ENCODE measurements around the gene ZNF584.
"Not testable (repeated sequence)": the region's sequence is repeated elsewhere in the genome, so short reads cannot be mapped to it uniquely, and the experiment has no call there.

ZNF584 gene

GRCh38 chr19:58403920-58404478, 4.5 kb upstream of the ZNF584 start:
- not testable (repeated sequence) for DNase-seq (ENCODE audit: low read depth)

- peak; percentile 19 for DNase-seq (ENCODE audit: low read depth)
Observed at GRCh38 chr19:58406818-58407657, 1.4 kb upstream of the ZNF584 start.

GRCh38 chr19:58407658-58408151, 744 bp upstream of the ZNF584 start:
- no peak for DNase-seq (ENCODE audit: low read depth)

- peak; percentile 47 for DNase-seq (ENCODE audit: low read depth)
Observed at GRCh38 chr19:58409010-58409790, 751 bp downstream of the ZNF584 start.

- DNase-seq (ENCODE audit: low read depth) = no peak
Observed at GRCh38 chr19:58416604-58417003, 8.2 kb downstream of the ZNF584 start.

- no peak for DNase-seq (ENCODE audit: low read depth)
Observed at GRCh38 chr19:58417071-58417470, 8.6 kb downstream of the ZNF584 start.

GRCh38 chr19:58428617-58429016, 20.2 kb downstream of the ZNF584 start:
- no peak for DNase-seq (ENCODE audit: low read depth)

GRCh38 chr19:58429745-58430144, 21.3 kb downstream of the ZNF584 start:
- no peak for DNase-seq (ENCODE audit: low read depth)

GRCh38 chr19:58434217-58434616, 25.8 kb downstream of the ZNF584 start:
- no peak for DNase-seq (ENCODE audit: low read depth)

- DNase-seq (ENCODE audit: low read depth) = peak; percentile 100
Observed at GRCh38 chr19:58439576-58440554, 31.4 kb downstream of the ZNF584 start, which contains the start of gene ZNF132. ZNF132 (minus strand) TSS chr19:58440153; CDS start chr19:58439821, 332 bp downstream.

GRCh38 chr19:58440556-58440955, 32.1 kb downstream of the ZNF584 start:
- DNase-seq (ENCODE audit: low read depth) = no peak

GRCh38 chr19:58442986-58443385, 34.5 kb downstream of the ZNF584 start:
- DNase-seq (ENCODE audit: low read depth) = not testable (repeated sequence)

- not testable (repeated sequence) for DNase-seq (ENCODE audit: low read depth)
Observed at GRCh38 chr19:58448860-58449259, 40.4 kb downstream of the ZNF584 start.

GRCh38 chr19:58449980-58450379, 41.5 kb downstream of the ZNF584 start:
- not testable (repeated sequence) for DNase-seq (ENCODE audit: low read depth)

- no peak for DNase-seq (ENCODE audit: low read depth)
Observed at GRCh38 chr19:58450856-58451357, 42.5 kb downstream of the ZNF584 start.

GRCh38 chr19:58451358-58452101, 43.1 kb downstream of the ZNF584 start, which contains the start of gene ZNF324B:
ZNF324B (plus strand) TSS chr19:58451622; CDS start chr19:58453702, 2,080 bp downstream.
- DNase-seq (ENCODE audit: low read depth) = peak; percentile 95

- DNase-seq (ENCODE audit: low read depth) = no peak
Observed at GRCh38 chr19:58453743-58454142, 45.3 kb downstream of the ZNF584 start.

- DNase-seq (ENCODE audit: low read depth) = no peak
Observed at GRCh38 chr19:58455306-58455705, 46.9 kb downstream of the ZNF584 start.

GRCh38 chr19:58456111-58456510, 47.7 kb downstream of the ZNF584 start:
- no peak for DNase-seq (ENCODE audit: low read depth)

- no peak for DNase-seq (ENCODE audit: low read depth)
Observed at GRCh38 chr19:58460039-58460438, 51.6 kb downstream of the ZNF584 start.
